H1 (cell line): Measurements from ENCODE around the gene KLF7. TPM values are rescaled to one million over a fixed set of nuclear protein-coding genes. Genes with fewer than 3 reads are reported as not detected.

ENCODE experiments used
- HDAC6 ChIP-seq: IDR thresholded peaks from one replicate; pipeline ENCODE4 v1.7.1; 2012; ENCODE audit warnings: low read depth, mild to moderate bottlenecking, inconsistent platforms, low read length, moderate library complexity
- polyA plus RNA-seq, 7 experiments: library from polyadenylated mRNA; depleted of rRNA in 3 of 7; stranded (reverse) in 5 of 7; unstranded in 2 of 7; fragments of >200 nt in 5 of 7; fragments of 200-250 nt in 2 of 7; gene quantifications; 1 replicate in 5 of 7; 2 replicates in 1 of 7; 4 replicates in 1 of 7; pipeline versions ENCODE4 v1.2.1 to v1.2.3, GENCODE V29; 2011 to 2013; ENCODE audit warnings: missing spikeins in 2 of 7, mixed read lengths in 2 of 7
- total RNA-seq: library from RNA; stranded (reverse); fragmentation: NEBNext Ultra II Directional; extraction: Animal tissue kit (Norgen Biotek cat#: 25700); gene quantifications from 2 replicates; pipeline ENCODE4 v1.2.1, GENCODE V29; 2021

Gene KLF7
- total and polyA plus RNA-seq, 2 of the 8 experiments (the other 6 are each of a cell fraction or from before 2014, with no cell fraction given) = 9.6 to 23.3 TPM

DNA sequence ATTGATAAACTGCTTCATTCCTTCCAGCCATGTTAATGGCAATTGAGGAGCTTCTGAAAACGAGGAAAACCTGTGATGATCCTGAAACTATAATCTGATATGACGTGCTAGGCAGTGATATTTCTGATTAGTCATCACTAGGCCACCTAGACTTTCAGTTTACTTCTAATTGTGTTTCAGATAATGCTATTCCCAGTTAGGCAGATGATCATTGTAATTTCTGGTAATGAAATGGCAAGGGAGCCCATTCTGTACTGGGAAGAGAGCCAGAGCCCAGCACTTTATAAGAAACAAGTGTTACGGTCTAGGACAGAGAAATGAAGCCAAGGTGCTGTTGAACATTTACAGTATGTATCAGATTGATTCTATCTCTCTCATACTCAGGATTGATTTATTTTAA is 120.2 kb downstream of the KLF7 start (continued):
- no peak for TF ChIP-seq HDAC6
